HG02798 (cell line): Measurements from ENCODE around the gene TMEM145.
"Not testable (repeated sequence)": the region's sequence is repeated elsewhere in the genome, so short reads cannot be mapped to it uniquely, and the experiment has no call there.

Source experiments
- ATAC-seq: cut with Tn5 transposase; IDR thresholded peaks from one replicate; pipeline ENCODE4 v1.9.1; 2021; ENCODE audit warnings: mild to moderate bottlenecking; ENCODE audit not compliant: unreplicated experiment, poor library complexity

Gene TMEM145

GRCh38 chr19:42313096-42313839, at the start of gene TMEM145:
Gene TMEM145, plus strand, starts transcription at chr19:42313309. Its CDS starts 68 bp downstream, at chr19:42313377.
- ATAC-seq = no peak

GRCh38 chr19:42266105-42266504, 47.0 kb upstream of the TMEM145 start:
- ATAC-seq = not testable (repeated sequence)

DNA sequence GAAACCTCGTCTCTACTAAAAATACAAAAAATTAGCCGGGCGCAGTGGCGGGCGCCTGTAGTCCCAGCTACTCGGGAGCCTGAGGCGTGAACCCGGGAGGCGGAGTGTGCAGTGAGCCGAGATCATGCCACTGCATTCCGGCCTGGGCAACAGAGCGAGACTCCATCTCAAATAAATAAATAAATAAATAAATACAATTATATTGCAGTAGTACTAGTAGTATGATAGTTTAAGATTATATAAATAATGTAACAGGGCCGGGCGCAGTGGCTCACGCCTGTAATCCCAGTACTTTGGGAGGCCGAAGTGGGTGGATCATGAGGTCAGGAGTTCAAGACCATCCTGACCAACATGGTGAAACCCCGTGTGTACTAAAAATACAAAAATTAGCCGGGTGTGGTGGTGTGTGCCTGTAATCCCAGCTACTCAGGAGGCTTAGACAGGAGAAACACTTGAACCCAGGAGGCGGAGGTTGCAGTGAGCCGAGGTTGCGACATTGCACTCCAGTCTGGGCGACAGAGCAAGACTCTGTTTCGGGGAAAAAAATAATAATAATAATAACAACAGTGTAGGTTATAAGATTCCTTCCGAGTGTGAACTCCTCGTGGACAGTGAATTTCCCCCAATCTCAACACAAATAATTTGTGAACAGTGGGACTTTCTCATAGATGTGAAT, 46.0 kb upstream of the TMEM145 start:
- ATAC-seq = not testable (repeated sequence)

DNA sequence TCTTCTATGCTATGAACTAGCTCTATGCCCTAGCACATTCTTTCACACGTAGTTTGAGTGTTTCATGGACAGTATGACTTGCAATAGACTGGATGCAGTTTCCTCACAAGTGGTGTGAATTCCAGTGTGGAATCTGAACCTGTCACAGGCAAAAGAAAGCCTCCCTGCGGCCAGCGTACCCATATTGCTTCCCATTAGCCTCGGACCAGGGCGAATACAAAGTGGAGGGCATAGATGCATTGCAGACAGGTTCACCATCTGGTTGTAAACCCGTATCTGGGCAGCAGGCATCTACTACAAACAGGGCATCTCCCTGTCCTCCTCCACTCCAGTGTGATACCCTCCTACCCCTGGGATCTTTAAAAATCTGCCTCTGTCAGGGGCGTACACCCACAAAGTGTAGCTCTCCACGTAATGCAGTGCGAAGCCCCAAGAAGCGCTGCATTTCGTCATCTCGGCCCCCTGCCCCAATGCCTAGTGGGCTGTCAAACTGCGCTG, 45.4 kb upstream of the TMEM145 start:
- no peak for ATAC-seq

DNA sequence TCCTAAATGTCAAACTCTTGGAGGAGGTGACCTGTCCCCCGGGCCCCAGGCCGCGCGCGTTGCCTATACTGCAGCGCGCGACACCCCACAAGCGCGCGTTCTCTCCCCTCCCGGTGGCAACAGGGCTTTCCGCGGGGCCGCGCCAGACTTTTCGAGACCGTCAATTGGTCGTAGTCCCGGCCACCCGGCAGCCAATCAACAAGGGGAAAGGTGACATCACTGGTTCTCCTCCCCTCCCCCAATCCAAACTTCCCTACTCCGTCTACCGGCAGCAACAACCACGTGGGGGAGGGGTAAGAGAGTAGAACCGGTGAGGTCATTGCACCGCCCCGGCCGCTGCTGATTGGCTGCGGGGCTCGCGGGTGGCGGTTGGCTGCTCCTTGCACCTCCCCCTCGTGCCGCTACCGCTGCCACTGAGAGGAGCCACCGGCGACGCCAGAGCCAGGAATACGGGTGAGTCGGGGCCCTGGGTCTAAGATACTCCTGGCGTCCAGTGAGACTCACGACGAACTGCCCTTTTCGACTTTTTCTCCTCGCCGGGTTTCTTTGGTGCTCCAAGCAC, 44.9 kb upstream of the TMEM145 start:
- ATAC-seq = peak; percentile 65

DNA sequence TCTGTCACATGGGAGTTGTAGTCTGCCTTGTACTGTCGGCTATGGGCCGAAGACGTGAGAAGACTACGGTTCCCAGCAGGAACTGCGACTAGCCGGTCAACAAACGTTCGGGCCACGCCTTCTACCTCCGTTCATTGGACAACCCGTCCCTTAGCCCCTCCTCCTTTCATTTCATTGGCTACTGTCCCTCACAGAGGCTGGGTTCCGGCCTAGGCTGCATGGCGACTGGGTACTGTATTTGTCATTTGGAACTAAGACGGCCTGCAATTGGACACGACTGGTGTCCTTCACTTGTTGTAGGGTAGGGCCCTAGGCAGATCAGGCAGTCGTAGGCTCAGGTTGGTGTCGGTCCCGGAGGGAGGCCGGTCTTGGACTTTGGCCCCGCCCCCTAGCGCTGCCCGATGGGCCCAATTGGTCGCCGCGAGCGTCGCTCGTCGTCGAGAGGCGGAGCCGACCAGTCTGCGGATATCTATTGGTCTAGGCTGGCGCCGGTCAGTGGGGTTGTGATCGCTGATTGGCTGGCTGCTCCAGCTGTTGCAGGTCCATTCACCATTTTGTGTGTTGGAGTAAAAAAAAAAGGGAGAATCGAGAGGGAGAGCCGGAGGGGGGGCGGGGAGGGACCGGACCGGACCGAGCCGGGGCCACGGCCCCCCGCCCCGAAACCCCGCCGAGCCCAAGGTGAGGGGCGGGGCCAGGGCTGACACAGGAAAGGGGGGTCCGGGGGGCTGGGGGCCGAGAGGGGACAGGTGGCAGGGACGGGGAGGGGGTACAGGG, 44.2 kb upstream of the TMEM145 start, which contains the start of gene CIC:
Gene CIC, plus strand, starts transcription at position 549 of the 774 bp plus-strand sequence. CDS start 2,532 bp downstream, outside the sequence.
- peak; percentile 76 for ATAC-seq

GRCh38 chr19:42269478-42270345, 43.4 kb upstream of the TMEM145 start:
- no peak for ATAC-seq

- no peak for ATAC-seq
Measured at GRCh38 chr19:42270346-42271044, 42.6 kb upstream of the TMEM145 start.

GRCh38 chr19:42271045-42271419, 42.1 kb upstream of the TMEM145 start:
- no peak for ATAC-seq

DNA sequence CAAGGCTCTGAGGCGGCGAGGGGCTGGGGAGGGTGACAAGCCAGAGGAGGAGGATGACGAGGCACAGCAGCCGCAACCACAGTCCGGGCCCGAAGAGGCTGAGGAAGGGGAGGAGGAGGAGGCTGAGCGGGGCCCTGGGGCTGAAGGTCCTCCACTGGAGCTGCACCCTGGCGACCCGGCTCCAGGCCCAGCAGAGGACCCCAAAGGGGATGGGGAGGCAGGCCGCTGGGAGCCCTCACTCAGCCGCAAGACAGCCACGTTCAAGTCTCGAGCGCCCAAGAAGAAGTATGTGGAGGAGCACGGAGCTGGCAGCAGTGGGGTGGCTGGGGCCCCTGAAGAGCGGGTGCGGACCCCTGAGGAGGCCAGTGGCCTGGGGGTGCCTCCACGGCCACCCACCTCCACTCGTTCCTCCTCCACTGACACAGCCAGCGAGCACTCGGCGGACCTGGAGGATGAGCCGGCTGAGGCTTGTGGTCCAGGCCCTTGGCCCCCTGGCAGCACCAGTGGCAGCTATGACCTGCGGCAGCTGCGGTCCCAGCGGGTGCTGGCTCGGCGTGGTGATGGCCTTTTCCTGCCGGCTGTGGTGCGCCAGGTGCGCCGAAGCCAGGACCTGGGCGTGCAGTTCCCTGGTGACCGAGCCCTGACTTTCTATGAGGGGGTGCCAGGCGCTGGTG, 41.1 kb upstream of the TMEM145 start:
- no peak for ATAC-seq

GRCh38 chr19:42272535-42272897, 40.6 kb upstream of the TMEM145 start:
- ATAC-seq = no peak

DNA sequence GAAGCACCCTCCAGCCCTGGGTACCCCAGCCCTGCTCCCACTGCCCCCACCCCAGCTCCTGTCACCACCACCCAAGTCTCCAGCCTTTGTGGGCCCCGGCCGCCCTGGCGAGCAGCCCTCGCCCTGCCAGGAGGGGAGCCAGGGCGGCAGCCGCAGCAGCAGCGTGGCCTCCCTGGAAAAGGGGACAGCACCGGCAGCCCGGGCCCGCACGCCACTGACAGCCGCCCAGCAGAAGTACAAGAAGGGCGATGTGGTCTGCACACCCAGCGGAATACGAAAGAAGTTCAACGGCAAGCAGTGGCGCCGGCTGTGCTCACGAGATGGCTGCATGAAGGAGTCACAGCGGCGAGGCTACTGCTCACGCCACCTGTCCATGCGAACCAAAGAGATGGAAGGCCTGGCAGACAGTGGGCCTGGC, 40.1 kb upstream of the TMEM145 start:
- no peak for ATAC-seq

DNA sequence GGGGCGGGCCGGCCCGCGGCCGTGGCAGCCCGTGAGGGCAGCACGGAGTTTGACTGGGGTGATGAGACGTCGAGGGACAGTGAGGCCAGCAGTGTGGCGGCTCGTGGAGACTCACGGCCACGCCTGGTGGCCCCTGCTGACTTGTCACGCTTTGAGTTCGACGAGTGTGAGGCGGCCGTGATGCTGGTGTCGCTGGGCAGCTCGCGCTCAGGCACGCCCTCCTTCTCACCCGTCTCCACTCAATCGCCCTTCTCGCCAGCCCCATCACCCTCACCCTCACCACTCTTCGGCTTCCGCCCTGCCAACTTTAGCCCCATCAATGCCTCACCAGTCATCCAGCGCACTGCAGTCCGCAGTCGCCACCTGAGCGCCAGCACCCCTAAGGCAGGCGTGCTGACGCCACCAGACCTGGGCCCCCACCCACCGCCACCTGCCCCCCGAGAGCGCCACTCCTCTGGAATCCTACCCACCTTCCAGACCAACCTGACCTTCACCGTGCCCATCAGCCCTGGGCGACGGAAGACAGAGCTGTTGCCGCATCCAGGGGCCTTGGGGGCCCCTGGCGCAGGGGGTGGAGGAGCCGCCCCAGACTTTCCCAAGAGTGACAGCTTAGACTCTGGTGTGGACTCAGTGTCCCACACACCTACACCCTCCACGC, 39.6 kb upstream of the TMEM145 start:
- ATAC-seq = no peak

GRCh38 chr19:42274065-42274682, 38.9 kb upstream of the TMEM145 start:
- no peak for ATAC-seq

GRCh38 chr19:42275103-42275502, 38.0 kb upstream of the TMEM145 start:
- no peak for ATAC-seq

DNA sequence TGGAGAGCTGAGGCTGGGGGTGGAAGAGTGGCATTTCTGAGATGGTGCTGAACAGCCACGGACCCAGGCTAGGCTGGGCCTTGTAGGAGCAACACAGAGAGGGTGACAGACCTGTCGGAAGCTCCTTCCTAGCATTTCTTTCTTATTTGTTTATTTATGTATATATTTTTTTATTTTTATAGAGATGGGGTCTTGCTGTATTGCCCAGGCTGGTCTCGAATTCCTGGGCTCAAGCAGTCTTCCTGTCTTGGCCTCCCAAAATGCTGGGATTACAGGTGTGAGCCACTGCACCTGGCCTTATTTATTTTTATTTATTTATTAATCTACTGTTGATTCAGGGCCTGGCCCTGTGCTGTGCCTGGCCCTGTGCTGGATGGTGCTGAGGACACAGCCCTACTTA, 37.6 kb upstream of the TMEM145 start:
- ATAC-seq = no peak

DNA sequence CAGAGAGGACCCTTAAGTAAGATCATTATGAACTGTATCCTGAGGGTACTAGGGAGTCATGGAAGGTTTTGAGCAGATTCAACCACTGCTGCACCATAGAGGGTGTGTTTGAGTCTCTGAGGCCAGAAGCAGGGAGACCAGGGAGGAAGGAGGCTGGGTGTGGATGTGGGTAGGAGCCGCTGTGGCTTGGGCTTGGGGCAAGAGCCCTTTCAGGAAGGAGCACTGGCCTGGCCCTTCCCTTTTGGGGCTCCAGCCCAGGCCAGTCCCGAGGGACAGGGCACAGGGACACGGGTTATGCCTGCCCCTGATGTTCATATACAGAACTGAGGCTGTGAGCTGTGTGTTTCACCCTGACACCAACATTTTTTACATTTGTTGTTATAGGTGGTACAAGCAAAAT, 36.8 kb upstream of the TMEM145 start:
- no peak for ATAC-seq

- ATAC-seq = no peak
Measured at GRCh38 chr19:42276821-42277220, 36.3 kb upstream of the TMEM145 start.
